ENCODE results near the gene ENC1. TPM values are rescaled to one million over a fixed set of nuclear protein-coding genes. Genes with fewer than 3 reads are reported as not detected.

ENC1 gene
- total and polyA plus RNA-seq, 2 of the 8 experiments (the other 6 are each of a cell fraction or from before 2014, with no cell fraction given): 5.5 to 13.2 TPM

GRCh38 chr5:74647096-74647495, 6.6 kb upstream of the ENC1 start (continued):
- TF ChIP-seq POU5F1 (IDR thresholded peaks at IDR 0.05; ENCODE audit: low read depth, low read length) (no peak), HDAC6 (IDR thresholded peaks at IDR 0.05; ENCODE audit: low read depth, low read length) (no peak), SIX5 (IDR thresholded peaks at IDR 0.05; ENCODE audit: low read depth, low read length) (no peak), CBX8 (IDR thresholded peaks at IDR 0.05; ENCODE audit: borderline replicate concordance, low read depth, low read length) (no peak), SRF (IDR thresholded peaks at IDR 0.05; ENCODE audit: low read depth, low read length) (no peak)
